ENCODE results near the gene SPTLC3.
A peak's percentile ranks its signal among the peaks of the same experiment; 100 is the strongest.

SPTLC3 gene

GRCh38 chr20:13058666-13059389 is 50.1 kb downstream of the SPTLC3 start:
- Histone ChIP-seq H3K36me3 (ENCODE audit: control insufficient read depth, insufficient read depth, low read length) (no peaks in the 10 kb centered on the region), H3K9me3 (ENCODE audit: control insufficient read depth, insufficient read depth, low read length) (no peaks in the 10 kb centered on the region), H3K4me1 (ENCODE audit: control insufficient read depth, insufficient read depth, low read length) (no peaks in the 10 kb centered on the region), H3K27me3 (ENCODE audit: control insufficient read depth, insufficient read depth, low read length) (no peaks in the 10 kb centered on the region), H3K4me3 (ENCODE audit: low read length) (no peak overlapping the region), H3K27ac (ENCODE audit: low read length) (no peak overlapping the region)
- WGBS (ENCODE audit: insufficient coverage, insufficient read length), result no CpG with 5 or more reads among the region's 9 CpGs
- DNase-seq (ENCODE audit: low read depth, low spot score), result no peak

- H3K4me1 ChIP-seq (ENCODE audit: control insufficient read depth, insufficient read depth, low read length), result no peaks in the 10 kb centered on the region
- no peak overlapping the region for H3K27ac ChIP-seq (ENCODE audit: low read length)
- DNase-seq (ENCODE audit: low read depth, low spot score), result peak; percentile 35
- H3K27me3 ChIP-seq (ENCODE audit: control insufficient read depth, insufficient read depth, low read length), result no peaks in the 10 kb centered on the region
- no peaks in the 10 kb centered on the region for H3K36me3 ChIP-seq (ENCODE audit: control insufficient read depth, insufficient read depth, low read length)
- WGBS (ENCODE audit: insufficient coverage, insufficient read length), result no CpG with 5 or more reads among the region's 7 CpGs
- H3K9me3 ChIP-seq (ENCODE audit: control insufficient read depth, insufficient read depth, low read length), result no peaks in the 10 kb centered on the region
- H3K4me3 ChIP-seq (ENCODE audit: low read length), result no peak overlapping the region
Observed at GRCh38 chr20:13059398-13060136, 50.8 kb downstream of the SPTLC3 start.

- H3K36me3 ChIP-seq (ENCODE audit: control insufficient read depth, insufficient read depth, low read length), result no peaks in the 10 kb centered on the region
- H3K27ac ChIP-seq (ENCODE audit: low read length), result no peak overlapping the region
- H3K9me3 ChIP-seq (ENCODE audit: control insufficient read depth, insufficient read depth, low read length), result no peaks in the 10 kb centered on the region
- H3K4me3 ChIP-seq (ENCODE audit: low read length), result no peak overlapping the region
- H3K27me3 ChIP-seq (ENCODE audit: control insufficient read depth, insufficient read depth, low read length), result no peaks in the 10 kb centered on the region
- DNase-seq (ENCODE audit: low read depth, low spot score), result no peak
- no peaks in the 10 kb centered on the region for H3K4me1 ChIP-seq (ENCODE audit: control insufficient read depth, insufficient read depth, low read length)
Observed at GRCh38 chr20:13060327-13060726, 51.6 kb downstream of the SPTLC3 start.

- H3K27ac ChIP-seq (ENCODE audit: low read length), result no peak overlapping the region
- no peak overlapping the region for H3K4me3 ChIP-seq (ENCODE audit: low read length)
- DNase-seq (ENCODE audit: low read depth, low spot score), result no peak
- H3K36me3 ChIP-seq (ENCODE audit: control insufficient read depth, insufficient read depth, low read length), result no peaks in the 10 kb centered on the region
- no peaks in the 10 kb centered on the region for H3K27me3 ChIP-seq (ENCODE audit: control insufficient read depth, insufficient read depth, low read length)
- H3K4me1 ChIP-seq (ENCODE audit: control insufficient read depth, insufficient read depth, low read length), result no peaks in the 10 kb centered on the region
- WGBS (ENCODE audit: insufficient coverage, insufficient read length), result no CpG with 5 or more reads among the region's 3 CpGs
- H3K9me3 ChIP-seq (ENCODE audit: control insufficient read depth, insufficient read depth, low read length), result no peaks in the 10 kb centered on the region
Observed at GRCh38 chr20:13061381-13061780, 52.6 kb downstream of the SPTLC3 start.

GRCh38 chr20:13062789-13063188 is 54.0 kb downstream of the SPTLC3 start:
- Histone ChIP-seq H3K4me1 (ENCODE audit: control insufficient read depth, insufficient read depth, low read length) (no peaks in the 10 kb centered on the region), H3K27me3 (ENCODE audit: control insufficient read depth, insufficient read depth, low read length) (no peaks in the 10 kb centered on the region), H3K9me3 (ENCODE audit: control insufficient read depth, insufficient read depth, low read length) (no peaks in the 10 kb centered on the region), H3K4me3 (ENCODE audit: low read length) (no peak overlapping the region), H3K36me3 (ENCODE audit: control insufficient read depth, insufficient read depth, low read length) (no peaks in the 10 kb centered on the region), H3K27ac (ENCODE audit: low read length) (no peak overlapping the region)
- no peak for DNase-seq (ENCODE audit: low read depth, low spot score)
- WGBS (ENCODE audit: insufficient coverage, insufficient read length), result no CpG with 5 or more reads among the region's 2 CpGs

- no peaks in the 10 kb centered on the region for H3K9me3 ChIP-seq (ENCODE audit: control insufficient read depth, insufficient read depth, low read length)
- H3K4me3 ChIP-seq (ENCODE audit: low read length), result no peak overlapping the region; the same call in 1 of the 2 replicates
- no peak for DNase-seq (ENCODE audit: low read depth, low spot score)
- no peaks in the 10 kb centered on the region for H3K4me1 ChIP-seq (ENCODE audit: control insufficient read depth, insufficient read depth, low read length)
- no CpG with 5 or more reads among the region's 3 CpGs for WGBS (ENCODE audit: insufficient coverage, insufficient read length)
- H3K27me3 ChIP-seq (ENCODE audit: control insufficient read depth, insufficient read depth, low read length), result no peaks in the 10 kb centered on the region
- H3K27ac ChIP-seq (ENCODE audit: low read length), result no peak overlapping the region
- no peaks in the 10 kb centered on the region for H3K36me3 ChIP-seq (ENCODE audit: control insufficient read depth, insufficient read depth, low read length)
Observed at GRCh38 chr20:13068336-13068735, 59.6 kb downstream of the SPTLC3 start.

GRCh38 chr20:13081877-13082276 is 73.1 kb downstream of the SPTLC3 start:
- H3K27ac ChIP-seq (ENCODE audit: low read length), result no peak overlapping the region

GRCh38 chr20:13082378-13082777 is 73.6 kb downstream of the SPTLC3 start:
- no peak for DNase-seq (ENCODE audit: low read depth, low spot score)
- H3K4me3 ChIP-seq (ENCODE audit: low read length), result no peak overlapping the region
- H3K27ac ChIP-seq (ENCODE audit: low read length), result no peak overlapping the region
- H3K27me3 ChIP-seq (ENCODE audit: control insufficient read depth, insufficient read depth, low read length), result no peaks in the 10 kb centered on the region
- H3K36me3 ChIP-seq (ENCODE audit: control insufficient read depth, insufficient read depth, low read length), result no peaks in the 10 kb centered on the region
- H3K9me3 ChIP-seq (ENCODE audit: control insufficient read depth, insufficient read depth, low read length), result no peaks in the 10 kb centered on the region
- H3K4me1 ChIP-seq (ENCODE audit: control insufficient read depth, insufficient read depth, low read length), result no peaks in the 10 kb centered on the region

More at GRCh38 chr20:13081877-13082276, 73.1 kb downstream of the SPTLC3 start:
- Histone ChIP-seq H3K9me3 (ENCODE audit: control insufficient read depth, insufficient read depth, low read length) (no peaks in the 10 kb centered on the region), H3K4me3 (ENCODE audit: low read length) (no peak overlapping the region), H3K36me3 (ENCODE audit: control insufficient read depth, insufficient read depth, low read length) (no peaks in the 10 kb centered on the region), H3K4me1 (ENCODE audit: control insufficient read depth, insufficient read depth, low read length) (no peaks in the 10 kb centered on the region), H3K27me3 (ENCODE audit: control insufficient read depth, insufficient read depth, low read length) (no peaks in the 10 kb centered on the region)
- no CpG with 5 or more reads among the region's 1 CpG for WGBS (ENCODE audit: insufficient coverage, insufficient read length)
- DNase-seq (ENCODE audit: low read depth, low spot score), result no peak

GRCh38 chr20:13085275-13085674 is 76.5 kb downstream of the SPTLC3 start:
- no peak overlapping the region for H3K27ac ChIP-seq (ENCODE audit: low read length)
- no CpG with 5 or more reads among the region's 3 CpGs for WGBS (ENCODE audit: insufficient coverage, insufficient read length)
- no peak for DNase-seq (ENCODE audit: low read depth, low spot score)
- H3K27me3 ChIP-seq (ENCODE audit: control insufficient read depth, insufficient read depth, low read length), result no peaks in the 10 kb centered on the region
- H3K4me3 ChIP-seq (ENCODE audit: low read length), result no peak overlapping the region
- H3K4me1 ChIP-seq (ENCODE audit: control insufficient read depth, insufficient read depth, low read length), result no peaks in the 10 kb centered on the region
- no peaks in the 10 kb centered on the region for H3K9me3 ChIP-seq (ENCODE audit: control insufficient read depth, insufficient read depth, low read length)
- no peaks in the 10 kb centered on the region for H3K36me3 ChIP-seq (ENCODE audit: control insufficient read depth, insufficient read depth, low read length)

GRCh38 chr20:13089950-13090469 is 81.2 kb downstream of the SPTLC3 start:
- Histone ChIP-seq H3K4me3 (ENCODE audit: low read length) (no peak overlapping the region), H3K9me3 (ENCODE audit: control insufficient read depth, insufficient read depth, low read length) (no peaks in the 10 kb centered on the region), H3K27ac (ENCODE audit: low read length) (no peak overlapping the region), H3K36me3 (ENCODE audit: control insufficient read depth, insufficient read depth, low read length) (no peaks in the 10 kb centered on the region), H3K4me1 (ENCODE audit: control insufficient read depth, insufficient read depth, low read length) (no peaks in the 10 kb centered on the region), H3K27me3 (ENCODE audit: control insufficient read depth, insufficient read depth, low read length) (no peaks in the 10 kb centered on the region)
- no CpG with 5 or more reads among the region's 1 CpG for WGBS (ENCODE audit: insufficient coverage, insufficient read length)
- no peak for DNase-seq (ENCODE audit: low read depth, low spot score)

All from iPS DF 6.9 (cell line).